Fibroblast of upper back skin (primary cell): ENCODE data around the gene DPM2.
A peak's percentile ranks its signal among the peaks of the same experiment; 100 is the strongest.

Source experiments
- DNase-seq: peaks from one replicate; pipeline ENCODE4 v3.0.0-alpha.2; 2013

DPM2 gene, protein sequence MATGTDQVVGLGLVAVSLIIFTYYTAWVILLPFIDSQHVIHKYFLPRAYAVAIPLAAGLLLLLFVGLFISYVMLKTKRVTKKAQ

DNA sequence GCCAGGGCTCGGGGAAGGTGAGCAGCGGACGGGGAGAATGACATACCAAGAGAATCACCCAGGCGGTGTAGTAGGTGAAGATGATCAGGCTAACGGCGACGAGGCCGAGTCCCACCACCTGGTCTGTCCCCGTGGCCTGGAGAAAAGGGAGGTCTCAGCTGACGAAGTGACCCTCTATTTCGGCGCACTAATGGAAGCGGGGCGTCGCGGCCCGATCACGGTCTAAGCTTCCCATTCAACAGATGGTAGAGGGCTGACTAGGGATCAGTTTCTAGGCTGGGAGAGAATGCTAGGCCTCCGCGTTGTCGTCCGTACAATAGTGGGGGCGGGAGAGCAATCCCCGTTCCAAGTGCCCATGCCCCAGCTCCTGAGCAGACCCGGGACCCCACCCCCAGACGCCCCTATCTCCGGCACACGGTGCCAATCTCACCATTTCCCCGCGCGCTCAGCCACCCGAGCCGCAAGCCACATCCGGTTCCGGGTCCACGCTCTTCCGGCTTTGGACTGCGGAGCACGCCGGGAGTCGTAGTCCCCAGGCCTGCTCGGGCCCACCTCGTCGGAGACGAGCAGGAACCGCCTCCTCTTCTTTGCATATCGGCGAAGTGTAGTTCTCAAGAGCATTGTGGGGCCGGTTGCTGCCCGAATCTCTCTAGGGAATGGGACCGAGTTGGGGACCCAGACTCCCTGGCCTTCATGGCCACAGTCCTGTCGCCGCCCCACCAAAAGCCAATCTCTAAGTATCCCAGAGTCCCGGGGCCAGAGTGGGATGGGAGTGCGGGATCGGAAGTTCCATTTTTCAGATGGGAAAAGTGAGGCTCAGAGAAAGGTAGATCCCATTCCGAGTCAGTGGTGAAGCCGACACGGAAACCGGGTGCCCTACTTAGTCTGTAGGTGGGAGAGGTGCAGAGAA lies at the start of gene DPM2:
Gene DPM2 (minus strand): TSS at position 467 of the 910 bp plus-strand sequence. CDS start 34 bp downstream, at position 433.
- DNase-seq = peak; percentile 85

DNA sequence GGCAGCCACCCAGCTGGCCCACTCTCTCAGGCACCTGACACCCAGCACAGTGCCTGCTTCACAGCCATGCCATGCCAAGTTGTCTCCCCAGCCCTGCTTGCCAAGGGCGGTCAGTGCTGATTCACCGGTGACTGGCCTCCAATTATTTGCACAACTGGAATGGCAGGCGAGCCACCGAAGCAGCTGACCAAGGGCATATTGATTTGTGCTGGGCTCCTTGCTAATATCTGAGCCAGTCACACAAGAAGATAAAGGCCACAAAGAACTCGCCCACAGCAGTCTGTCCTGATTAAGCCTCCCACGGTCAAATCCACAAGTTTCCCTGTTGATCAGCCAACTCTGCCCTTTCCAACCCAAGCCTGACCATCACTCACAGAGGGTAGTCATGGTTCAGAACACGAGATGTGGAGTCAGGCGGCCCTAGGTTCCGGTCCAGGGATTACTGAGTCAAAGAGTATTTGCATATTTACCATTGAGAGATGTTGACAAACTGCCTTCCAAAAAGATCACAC lies 49.5 kb upstream of the DPM2 start:
- no peak for DNase-seq

DNA sequence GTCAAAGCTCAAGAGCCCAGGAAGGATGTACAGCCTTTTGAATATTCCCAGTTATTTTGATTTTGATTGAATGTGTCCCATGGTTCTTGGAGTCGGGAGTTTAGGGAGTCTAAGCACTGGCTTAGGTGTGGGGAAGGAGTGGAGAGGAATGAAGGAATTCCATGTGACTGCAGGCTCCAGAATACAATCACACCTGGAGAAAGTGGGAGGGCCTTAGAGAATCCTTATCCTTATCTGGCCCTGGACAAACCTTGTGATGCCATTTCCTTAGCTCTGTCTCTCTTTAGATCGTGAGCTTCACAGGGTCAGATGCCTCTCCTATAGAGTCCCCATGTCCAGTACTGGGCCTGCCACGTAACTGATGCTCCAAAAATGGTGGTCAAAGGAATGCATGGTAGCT lies 47.4 kb upstream of the DPM2 start:
- no peak for DNase-seq

DNA sequence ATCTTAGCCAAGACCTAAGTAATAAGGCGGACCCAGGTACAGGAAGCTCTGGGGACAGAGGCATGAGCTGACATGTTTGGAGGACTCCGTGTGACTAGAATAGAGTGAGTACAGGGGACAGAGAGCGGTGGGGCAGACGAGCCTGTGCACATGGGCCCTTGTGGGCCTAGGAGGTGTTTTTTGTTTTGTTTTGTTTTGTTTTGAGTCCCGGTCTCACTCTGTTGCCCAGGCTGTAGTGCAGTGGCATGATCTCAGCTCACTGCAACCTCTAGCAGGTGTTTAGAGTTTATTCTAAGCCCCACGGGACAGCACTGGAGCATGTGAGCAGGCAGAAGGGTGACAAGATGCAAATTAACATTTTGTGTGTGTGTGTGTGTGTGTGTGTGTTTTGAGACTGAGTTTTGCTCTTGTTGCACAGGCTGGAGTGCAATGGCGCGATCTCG lies 46.2 kb upstream of the DPM2 start:
- no peak for DNase-seq

DNA sequence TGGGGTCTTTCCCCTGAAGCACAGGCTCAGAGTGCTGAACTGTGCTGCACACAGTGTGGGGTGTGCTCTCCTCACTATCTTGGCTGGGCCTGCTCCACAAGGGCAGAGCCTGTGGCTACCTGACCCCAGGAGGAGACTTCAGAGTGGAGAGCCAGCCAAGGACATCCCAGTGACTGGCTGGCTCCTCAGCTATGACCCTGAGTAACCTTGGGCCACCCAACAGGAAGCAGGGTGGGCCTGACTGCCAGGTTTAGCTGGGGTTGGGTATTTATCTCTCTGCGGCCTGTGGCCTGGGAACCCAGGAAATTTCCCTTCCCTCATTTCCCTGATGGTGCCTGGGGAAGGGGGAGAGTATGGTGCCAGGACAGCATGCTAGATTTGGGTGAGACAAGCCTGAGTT lies 45.3 kb upstream of the DPM2 start:
- DNase-seq = no peak

DNA sequence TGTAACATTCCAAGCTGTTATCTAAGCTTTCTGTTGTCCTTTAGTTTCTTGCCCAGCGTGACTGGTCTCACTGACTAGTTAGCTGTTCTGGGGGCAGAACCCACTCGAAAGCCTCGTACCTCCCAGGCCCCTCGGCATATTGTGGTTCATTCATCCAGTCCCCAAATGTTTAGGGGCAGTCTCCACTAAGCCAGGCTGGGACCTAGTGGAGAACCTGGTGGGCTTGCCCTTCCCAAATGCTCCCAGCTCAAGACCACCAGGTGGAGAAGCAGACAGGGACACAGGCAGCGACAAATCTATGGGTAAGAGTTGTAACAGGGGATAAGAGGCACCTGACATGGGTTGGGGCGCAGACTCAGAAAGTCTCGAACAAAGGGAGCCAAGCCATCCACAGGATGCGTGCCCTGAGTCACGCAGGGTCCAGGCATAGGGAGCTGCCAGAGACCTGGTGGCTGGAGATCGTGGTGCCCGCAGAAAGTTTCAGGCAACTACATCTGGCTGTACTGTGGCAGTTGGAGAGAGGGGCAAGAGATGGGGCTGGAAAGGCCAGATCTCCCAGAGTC lies 44.0 kb upstream of the DPM2 start:
- no peak for DNase-seq

DNA sequence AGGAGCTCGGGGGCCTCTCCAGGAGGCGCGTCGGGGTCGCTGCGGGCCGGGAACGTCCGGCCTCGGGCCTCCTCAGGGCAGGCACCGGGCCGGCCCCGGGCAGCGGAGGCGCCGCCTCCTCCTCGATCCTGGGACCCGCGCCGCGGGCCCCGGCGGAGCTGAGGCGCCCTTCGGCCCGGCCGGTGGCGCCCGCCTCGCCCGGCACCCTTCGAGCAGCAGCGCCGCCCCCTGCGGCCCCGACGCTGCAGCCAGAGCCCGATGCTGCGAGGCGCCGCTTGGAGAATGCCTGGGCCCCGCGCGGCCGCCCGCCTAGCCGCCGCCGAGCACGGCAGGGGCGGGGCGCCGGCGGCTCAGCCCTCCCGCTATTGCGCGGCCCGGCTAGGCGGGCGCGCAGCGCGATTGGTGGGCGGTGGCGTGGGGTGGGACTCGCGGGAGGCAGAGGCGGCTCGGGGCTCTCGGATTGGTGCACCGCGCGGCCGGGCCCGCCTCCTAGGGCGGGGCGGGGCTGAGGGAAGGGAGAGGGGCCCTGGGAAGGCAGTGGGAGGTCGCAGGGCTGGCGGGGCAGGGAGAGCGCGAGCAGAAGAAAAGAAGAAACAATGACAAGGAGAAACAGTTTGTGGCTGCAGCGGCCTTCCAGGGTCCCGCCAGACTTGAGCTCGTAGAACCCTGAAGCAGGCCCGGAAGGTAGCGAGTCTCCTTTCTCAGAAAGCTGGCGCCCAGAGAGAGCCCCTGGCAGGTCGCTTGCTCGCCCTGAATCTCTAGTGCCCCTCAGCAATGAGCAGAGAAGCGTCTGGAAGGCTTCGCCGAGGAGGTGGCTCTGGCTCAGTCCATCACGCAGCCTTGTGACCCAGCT lies 43.3 kb upstream of the DPM2 start, which contains the start of gene EEIG1:
Gene EEIG1 (minus strand): TSS at position 284 of the 853 bp plus-strand sequence. CDS start 852 bp downstream, outside the sequence.
- DNase-seq = peak; percentile 91

DNA sequence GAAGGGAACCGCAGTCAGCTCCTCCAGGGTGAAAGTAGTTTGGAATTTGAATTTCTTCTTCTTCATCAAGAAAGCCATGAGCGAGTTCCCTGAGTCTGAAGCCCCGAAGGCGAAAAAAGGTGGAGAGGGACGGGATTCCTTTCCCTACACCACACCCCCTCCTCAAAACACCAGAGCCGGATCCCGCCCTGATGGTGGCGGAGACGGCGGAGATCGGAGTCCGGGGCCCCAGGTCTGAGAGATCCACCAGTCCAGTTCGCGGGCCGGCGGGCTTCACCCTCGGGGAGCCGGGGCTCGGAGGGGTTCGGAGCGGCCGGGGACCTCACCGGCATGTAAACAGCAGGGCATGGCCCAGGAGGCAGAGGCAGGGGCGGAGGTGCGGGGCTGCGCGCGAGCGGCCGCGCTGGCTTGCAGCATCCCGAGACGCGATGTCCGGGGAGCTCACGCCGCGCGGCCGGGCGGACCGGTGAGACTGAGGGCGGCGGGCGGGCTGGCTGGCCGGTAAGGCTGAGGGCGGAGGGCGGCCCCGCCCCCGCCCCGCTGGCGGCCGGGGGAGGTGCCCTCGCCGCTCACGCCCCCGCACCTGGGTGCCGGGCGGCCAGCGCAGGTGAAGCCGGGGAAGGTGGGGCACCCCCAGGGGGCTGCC lies 42.5 kb upstream of the DPM2 start:
- no peak for DNase-seq

DNA sequence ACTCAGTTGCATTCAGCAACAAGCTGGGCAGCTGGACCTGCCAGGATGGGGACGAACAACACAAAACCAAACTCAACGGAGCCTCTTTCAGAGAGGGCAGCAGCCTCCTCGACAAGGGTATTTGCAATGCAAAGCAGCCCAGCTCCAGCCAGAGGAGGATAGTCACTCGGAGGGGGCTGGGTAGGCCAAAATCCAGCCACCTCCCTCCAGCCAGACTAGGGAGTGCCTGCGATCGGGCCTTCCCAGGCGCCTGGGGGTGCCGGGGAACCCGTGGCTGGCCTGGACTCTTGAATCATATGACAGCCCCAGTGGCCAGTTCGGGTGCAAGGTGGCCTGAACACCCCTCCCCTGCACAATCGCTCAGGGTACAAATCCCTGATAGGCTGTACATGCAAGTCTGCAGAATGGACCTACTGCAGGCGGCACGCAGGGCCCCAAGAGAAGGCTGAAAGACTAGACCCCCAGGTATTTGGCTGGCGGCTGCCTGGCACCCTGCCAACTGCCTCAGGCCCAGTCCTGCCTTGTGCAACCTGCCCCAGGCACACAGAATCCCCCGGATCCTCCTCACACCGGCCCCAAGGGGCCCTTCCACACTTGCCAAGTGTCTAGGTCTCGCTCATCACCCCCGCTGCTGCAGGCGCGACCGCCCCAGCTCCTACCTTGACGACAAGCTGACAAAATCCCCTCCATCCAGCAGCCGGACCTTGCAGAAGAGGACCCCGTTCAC lies 41.8 kb upstream of the DPM2 start:
- DNase-seq = no peak

DNA sequence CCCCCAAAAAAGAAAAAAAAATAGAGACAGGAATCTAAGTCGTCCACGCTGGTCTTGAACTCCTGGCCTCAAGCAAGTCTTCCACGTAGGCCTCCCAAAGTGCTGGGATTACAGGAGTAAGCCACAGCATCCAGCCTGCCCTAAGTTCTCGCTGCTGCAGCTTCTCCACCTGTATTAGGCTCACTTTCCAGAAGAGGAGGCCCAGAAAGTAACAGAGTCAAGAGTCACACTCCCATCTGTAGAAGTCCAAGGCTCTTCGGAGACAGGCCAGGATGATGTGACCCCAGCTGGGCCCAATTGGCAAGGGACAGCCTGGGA lies 41.3 kb upstream of the DPM2 start:
- no peak for DNase-seq

DNA sequence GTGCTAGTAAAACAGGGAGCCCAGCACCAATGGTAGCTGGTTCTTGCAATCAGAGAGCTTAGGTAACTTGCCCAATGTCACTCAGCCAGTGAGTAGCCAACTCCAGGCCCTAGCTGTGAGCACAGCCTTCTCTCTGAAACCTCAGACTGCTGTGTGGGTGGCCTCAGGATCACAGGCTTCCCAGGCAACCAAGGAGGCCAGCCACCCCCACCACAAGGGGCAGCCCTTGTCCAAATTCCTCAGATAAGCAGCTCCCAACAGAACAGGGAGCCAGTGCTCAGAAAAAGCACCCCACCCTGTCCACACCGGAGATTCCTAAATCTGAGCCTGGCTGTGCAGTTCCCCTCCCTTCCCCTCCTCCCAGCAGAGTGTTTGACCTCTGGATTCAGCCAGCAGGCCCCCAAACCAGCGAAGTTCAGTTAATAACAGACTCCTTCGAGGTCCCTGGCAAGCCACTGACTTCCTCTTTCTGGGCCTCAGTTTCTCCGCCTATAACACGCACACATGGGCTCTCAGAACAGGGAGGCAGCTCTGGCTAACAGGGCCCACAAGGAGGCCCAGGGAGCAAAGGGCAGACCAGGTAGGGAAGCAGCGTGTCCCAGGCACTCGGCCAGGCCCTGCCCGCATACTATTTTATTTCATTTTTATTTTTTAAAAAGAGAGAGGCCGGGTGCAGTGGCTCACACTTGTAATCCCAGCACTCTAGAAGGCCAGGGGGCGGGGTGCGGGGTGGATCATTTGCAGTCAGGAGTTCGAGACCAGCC lies 40.4 kb upstream of the DPM2 start:
- DNase-seq = peak; percentile 82

DNA sequence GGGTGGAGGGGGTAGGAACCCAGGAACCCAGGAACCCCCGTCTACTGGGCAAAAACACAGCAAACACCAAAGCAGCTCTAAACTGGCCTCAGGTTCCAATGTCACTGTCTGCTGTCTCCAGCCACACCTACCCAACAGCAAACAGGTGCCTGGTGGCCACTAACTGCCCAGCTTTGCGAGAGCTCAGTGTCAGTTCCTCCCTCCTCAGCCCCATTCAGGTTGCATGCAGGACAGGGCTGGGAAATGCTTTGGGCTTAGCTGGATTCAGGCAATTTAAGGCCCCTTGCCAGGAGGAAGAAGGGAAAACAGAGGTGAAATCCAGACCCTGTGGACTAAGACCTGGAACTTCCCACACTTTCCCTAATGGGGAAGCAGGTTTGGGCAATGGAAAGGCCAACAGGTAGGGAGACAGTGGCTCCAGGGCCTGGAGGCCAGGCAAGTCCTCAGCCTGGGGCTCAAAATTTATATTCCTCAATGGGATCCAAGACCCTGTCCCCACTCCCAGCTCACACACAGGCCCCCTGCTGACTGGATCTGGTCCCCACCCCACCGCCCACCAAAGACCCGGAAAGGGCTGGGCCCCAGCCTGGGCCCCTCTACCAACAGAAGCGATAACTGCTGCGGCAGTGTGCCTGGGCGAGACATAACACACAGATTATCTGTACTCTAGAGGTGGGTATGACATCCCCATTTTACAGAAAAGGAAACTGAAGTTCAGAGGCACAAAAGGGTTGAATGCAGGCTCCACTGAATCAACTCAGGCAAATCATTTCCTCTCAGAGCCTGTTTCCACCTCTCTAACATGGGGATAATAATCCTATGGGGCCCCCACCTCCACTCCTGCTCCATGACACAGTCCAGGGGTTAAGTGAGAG lies 39.6 kb upstream of the DPM2 start:
- no peak for DNase-seq

DNA sequence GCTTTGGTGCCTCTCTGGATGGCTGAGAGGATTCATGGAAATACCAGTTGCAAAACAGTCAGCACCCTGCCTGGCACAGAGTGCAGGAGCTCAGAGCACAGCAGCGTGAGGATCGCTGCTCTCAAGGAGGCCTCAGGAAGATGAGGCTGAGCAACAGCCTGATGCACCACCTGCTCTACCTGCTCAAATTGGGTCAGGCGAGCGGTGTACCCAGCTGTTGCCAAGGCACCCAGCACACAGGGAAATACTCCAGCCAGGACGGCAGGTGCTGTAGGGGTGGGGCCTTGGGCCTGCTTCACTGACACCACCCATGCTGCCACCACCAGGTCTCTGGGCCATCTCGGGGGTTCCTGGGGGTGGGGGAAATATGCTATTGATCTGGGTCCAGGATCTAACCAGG lies 38.8 kb upstream of the DPM2 start:
- no peak for DNase-seq

DNA sequence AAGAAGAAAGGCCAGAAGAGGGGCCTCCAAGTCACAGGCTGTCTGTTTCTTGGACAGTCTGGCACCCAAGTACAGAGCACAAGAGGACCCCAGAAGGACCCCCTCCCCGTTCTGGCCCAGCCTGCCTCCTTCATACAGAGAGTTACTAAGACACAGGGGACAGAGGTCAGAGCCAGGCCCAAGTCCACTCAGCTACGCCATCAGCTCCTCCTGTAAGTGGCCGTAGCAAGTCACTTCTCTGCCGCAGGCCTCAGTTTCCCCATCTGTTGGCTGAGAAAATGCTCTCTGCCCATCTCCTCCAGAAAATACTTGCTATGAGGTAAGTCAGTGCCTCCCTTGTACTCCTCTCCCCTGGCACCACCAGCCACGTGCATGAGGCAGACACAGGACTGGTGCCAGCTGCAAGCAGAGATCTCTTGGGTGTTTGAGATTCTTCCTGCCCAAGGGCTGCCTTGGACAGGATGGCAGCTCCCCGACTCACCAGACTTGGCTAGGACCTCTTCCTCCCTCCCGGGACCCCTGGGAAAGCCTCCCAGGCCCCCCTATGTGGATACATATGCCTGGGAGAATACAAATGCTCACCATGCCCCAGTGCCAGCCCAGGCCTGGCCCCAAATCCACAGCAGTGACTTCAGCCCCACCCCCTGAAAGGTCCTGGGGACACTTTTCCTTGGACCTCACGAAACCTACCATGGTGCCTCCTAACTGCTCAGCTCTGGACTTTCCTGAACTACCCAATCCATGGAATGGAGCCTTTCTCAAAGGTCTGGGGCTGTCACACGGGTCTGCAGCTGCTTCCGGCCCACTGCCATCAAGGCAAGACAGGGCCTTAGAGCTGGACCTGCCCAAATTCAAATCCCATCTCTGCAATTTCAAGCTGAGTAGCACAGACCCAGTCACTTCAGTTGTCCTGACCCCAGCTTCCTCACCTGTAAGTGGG lies 38.0 kb upstream of the DPM2 start:
- DNase-seq = no peak

DNA sequence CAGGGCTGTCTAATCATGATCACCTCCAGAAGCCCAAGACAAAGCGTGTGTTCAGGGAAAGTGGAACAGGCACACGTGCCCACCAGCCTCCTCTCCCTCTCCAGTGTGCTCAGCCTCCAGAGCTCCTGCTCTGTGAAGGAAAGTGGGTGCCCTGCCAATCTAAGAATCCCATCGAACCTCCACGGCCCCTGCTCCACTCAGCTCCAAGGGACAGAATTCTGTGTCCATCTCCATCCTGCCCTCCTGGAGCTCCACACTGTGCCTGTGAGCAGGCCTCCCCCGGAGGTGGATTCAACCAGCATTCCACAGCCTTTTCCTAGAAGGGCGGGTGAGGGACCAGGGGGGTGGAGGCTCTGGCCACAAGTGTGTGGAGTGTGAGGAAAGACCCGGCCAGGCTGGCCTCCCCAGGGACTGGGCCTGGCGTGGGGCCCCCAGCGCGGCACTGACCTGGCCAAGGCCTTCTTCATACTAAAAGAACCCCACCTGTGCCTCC lies 37.2 kb upstream of the DPM2 start:
- peak; percentile 60 for DNase-seq

DNA sequence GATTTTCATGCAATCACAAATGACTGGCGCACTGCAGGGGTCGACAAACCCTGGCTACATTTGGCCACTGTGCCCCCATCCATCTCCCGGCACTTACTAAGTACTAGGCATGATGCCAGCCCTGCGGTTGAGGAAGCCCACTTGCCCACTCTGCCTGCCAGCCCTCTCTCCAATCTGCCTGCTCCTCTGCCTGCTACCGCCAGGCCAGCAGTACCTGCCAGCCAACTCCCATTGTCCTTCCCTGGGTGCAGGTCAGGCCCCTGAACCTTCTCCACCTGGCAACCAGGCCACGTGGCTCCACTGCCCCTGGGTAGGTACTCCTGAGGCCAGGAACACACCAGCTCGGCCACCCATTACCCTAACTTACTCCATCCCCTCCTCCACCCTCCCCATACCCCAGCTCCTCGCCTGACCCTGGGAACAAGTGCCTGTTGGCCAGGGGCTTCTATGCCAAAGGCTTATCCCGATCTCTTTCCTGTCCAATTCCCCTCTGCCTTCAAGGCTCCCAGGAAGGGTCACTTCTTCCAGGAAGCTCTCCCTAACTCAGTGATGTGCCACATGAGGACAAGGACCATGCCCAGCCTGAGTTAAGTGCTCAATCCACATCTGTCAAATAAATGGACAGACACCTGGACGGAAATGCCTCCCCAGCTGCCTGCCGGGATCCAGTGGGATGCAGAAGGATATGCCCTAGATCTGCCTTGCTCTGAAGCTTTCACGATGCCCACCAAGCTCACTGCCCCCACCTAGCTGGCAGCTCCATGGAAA lies 36.5 kb upstream of the DPM2 start:
- DNase-seq = no peak

DNA sequence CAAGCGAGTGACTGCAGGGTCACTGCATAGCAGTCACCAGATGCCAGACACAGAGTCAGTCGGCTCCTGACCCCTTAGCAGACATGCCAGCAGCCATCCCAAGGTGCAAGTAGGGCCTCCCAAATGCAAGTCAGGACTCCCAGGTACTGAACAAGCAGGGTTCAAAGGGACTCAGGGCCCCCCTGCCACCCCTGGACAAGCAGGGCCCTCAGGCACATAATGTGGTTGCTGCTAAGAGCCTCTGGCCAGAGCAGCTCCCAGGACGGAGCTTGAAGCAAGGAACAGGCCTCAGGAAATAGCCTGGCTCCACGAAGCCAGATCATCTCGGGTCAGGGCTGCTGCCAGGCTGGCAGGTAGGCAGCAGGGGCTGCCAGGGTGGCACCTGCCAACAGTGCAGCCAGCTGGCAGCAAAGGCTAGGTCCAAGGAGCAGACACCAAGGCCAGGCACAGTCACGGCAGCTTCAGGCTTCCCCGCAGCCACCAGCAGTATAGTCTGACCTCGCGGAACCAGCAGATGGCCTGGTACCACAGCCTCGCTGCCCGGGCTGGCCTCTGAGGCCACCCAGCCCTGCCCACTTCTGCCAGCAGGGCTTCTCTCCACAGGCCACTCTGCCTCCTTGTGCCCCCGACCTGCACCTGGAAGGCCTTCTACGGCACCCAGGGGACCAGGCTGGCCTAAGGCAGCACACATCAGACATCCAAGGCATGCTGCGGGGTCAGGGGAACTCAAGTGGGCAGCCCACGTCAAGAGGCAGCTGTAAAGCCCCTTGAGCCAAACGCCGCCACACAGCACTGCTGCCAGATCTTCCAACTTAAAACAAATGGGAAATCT lies 35.7 kb upstream of the DPM2 start:
- DNase-seq = no peak
